Hematopoietic multipotent progenitor cell treated with erythropoietin and hydrocortisone succinate and interleukin-3 and kit ligand, for 17 days (in vitro differentiated cells): ENCODE measurements around the gene WDR59.
"Not testable (repeated sequence)": the region's sequence is repeated elsewhere in the genome, so short reads cannot be mapped to it uniquely, and the experiment has no call there.

Experiments
- DNase-seq: peaks from one replicate; pipeline ENCODE4 v3.0.0-alpha.2; 2015; ENCODE audit warnings: low spot score

The WDR59 gene

GRCh38 chr16:75012380-75013081 lies 27.6 kb upstream of the WDR59 start:
- peak; percentile 45 for DNase-seq

DNA sequence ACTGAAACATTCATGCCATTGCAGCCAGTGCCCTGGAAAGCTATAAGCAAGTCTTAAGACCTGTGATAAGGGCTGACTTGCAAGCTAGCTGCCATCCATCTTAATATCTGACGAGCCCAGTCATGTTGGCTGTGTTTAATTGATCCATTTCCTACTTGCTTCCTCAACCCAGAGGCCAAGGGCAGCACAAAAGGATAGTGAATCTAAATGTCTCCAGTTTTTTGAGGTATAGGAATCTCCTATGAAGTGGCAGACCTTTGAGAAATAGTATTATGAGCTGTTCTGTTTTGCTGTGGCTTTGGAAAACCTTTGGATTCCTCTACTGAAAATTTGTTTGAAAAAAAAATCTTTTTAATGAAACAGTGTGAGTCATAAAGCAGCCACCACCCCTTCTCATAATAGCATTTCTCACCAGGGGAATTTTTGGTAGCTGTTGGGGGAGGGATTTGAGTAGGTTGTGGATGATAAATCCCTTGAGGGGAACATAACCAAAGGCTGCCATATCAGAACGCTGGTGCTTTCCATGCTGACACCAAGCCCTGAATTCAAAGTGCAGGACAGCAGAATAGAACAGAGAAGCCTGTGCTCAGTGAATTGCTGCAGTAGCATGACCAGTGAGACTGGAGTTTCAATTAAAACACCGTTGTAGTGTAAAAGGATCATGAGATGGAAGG lies 26.8 kb upstream of the WDR59 start:
- DNase-seq: peak; percentile 73

- DNase-seq: no peak
Observed at GRCh38 chr16:75010427-75010826, 25.5 kb upstream of the WDR59 start.

GRCh38 chr16:75007443-75007842 lies 22.5 kb upstream of the WDR59 start:
- no peak for DNase-seq

GRCh38 chr16:75005697-75006096 lies 20.8 kb upstream of the WDR59 start:
- no peak for DNase-seq

GRCh38 chr16:75004460-75004859 lies 19.5 kb upstream of the WDR59 start:
- DNase-seq: no peak

DNA sequence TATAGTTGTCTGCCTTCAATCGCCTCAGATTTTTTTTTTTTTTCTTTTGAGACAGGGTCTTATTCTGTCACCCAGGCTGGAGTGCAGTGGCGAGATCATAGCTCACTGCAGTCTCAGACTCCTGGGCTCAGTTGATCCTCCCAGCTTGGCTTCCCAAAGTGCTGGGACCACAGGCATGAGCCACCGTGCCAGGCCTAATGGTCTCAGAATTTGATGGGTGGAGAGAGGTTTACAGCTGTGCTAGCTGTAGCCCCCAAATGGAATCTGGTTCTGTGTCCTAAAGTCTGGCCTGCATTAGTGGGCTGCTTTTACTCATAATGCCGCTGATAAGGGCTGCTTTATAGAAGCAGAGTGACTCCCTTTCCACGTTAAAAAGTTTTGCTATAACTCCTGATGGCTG lies 19.0 kb upstream of the WDR59 start:
- DNase-seq: no peak

- no peak for DNase-seq
Observed at GRCh38 chr16:75002474-75002873, 17.6 kb upstream of the WDR59 start.

- peak; percentile 75 for DNase-seq
Observed at GRCh38 chr16:75000481-75001081, 15.7 kb upstream of the WDR59 start.

- peak; percentile 57 for DNase-seq
Observed at GRCh38 chr16:74999609-75000480, 14.9 kb upstream of the WDR59 start.

- DNase-seq: peak; percentile 42
Observed at GRCh38 chr16:74999219-74999608, 14.3 kb upstream of the WDR59 start.

DNA sequence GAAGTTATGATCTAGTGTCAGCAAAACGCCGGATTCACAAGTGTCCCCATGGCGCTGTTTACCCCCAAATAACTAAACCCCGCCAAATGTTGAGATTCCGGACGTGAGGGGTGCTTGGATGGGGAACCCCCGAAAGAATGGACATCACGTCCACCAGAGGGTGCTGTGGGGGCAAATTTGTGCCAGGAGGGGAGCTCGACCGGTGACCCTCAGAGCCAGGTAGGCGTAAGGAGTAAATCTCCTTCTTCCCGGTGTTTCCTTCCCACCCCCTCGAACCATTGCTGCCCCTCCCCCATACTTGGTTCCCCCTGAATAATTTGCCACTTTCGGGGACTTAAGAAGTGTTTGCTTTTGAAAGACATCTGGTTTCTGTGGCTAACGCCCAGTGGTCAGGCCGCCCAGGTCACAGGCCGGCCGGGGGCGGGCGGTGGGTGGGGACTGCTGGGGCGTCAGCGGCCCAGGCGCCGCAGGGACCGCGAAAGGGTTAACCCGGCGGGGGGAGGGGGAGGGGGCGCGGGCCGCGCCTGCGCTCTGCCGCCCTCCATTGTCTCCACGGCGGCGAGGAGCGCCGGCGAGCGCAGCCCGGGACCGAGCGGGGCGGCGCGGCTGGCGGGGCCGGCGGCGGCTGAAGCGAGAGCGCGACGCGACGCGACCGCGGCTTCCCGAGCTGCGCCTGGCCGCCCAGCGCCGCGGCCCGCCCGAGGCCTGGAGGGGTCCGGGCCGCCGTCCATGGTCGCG lies 13.7 kb upstream of the WDR59 start, which contains the start of gene ZNRF1:
ZNRF1 (plus strand) TSS at position 544 of the 738 bp plus-strand sequence. CDS start 648 bp downstream, outside the sequence.
- peak; percentile 93 for DNase-seq

GRCh38 chr16:74997042-74997491 lies 12.1 kb upstream of the WDR59 start:
- no peak for DNase-seq

GRCh38 chr16:74995986-74996385 lies 11.1 kb upstream of the WDR59 start:
- DNase-seq: no peak

GRCh38 chr16:74991593-74992403 lies 6.9 kb upstream of the WDR59 start:
- peak; percentile 39 for DNase-seq

DNA sequence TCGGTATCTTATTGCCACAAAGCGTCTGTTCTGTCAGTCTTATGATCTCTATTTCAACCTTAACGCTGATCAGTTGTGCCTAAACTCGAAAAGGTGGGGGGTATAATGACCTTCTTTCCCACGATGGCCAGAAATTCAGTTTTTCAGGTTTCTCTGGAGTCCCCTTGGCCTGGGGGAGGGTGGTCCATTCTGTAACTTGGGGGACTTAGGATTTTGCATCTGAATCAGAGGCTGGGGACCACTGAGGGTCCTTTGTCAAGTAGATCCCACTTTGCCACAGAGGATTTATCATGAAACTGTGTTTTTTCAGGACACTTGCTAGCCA lies 6.3 kb upstream of the WDR59 start:
- DNase-seq: no peak

DNA sequence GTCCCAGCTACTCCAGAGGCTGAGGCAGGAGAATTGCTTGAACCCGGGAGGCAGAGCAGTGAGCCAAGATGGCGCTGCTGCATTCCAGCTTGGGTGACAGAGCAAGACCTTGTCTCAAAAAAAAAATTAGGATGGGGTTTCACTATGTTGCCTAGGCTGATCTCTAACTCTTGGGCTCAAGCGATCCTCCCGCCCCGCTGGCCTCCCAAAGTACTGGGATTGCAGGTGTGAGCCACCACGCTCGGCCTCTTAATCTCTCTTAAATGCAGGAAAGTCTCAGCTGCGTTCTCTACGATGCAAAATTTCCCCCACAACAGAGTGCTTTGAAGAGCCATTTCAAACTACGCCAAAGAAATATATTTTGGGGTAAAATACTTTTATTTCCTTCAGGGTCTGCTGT lies 5.9 kb upstream of the WDR59 start:
- no peak for DNase-seq

DNA sequence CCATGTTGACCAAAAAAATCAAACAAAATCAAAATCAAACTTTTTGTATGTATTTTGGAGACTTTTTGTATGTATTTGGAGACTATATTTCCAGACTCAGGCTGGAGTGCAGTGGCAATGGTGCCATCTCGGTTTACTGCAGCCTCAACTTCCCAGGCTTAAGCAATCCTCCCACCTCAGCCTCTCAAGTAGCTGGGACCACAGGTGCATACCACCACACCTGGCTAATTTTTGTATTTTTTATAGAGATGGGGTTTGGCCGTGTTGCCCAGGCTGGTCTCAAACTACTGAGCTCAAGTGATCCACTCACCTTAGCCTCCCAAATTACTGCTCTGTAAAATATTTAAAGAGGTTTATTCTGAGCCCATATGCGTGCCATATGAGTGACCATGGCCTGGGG lies 4.9 kb upstream of the WDR59 start:
- DNase-seq: not testable (repeated sequence)

DNA sequence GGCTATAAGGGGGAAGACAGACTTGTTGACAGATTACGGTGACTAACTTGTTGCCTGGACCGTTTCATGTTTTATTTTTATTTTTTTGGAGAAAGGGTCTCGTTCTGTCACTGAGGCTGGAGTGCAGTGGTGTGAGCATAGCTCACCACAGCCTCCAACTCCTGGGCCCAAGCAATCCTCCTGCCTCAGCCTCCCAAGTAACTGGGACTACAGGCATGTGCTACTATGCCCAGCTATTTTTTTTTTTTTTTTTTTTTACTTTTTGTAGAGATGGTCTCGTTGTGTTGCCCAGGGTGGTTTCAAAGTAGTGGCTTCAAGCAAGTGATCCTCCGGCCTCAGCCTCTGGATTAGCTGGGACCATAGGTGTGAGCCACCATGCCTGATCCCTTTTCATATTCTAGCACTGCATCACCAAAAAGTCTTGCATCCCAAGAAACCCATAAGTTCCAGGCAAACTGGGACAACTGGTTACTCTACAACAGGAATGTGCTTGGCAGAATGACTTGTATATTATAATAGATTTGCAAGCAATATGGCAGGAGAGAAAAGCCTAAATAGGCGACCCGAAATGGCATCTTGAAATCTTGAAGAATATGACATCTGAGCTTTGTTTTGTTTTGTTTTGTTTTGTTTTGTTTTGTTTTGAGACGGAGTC lies 2.2 kb upstream of the WDR59 start:
- DNase-seq: no peak

DNA sequence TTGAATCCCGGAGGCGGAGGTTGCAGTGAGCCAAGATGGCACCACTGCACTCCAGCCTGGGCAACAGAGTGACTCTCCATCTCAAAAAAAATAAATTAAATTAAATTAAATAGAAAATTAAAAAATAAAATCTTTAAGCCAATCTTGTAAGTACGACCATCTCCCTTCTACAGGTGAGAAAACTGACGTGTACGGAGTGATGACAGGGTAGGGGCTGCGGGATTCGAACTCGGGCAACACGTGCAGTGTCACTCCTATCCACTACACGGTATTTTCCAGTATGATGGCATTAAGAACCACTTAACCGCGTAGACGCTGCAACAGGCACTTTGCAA lies 762 bp downstream of the WDR59 start:
- DNase-seq: no peak
